Astrocyte (in vitro differentiated cells and primary cell): Measurements from ENCODE around the gene PPIL6.

Experiments
- EZH2 ChIP-seq: IDR thresholded peaks from 2 replicates; pipeline ENCODE4 v1.6.1; 2012; ENCODE audit warnings: mild to moderate bottlenecking, low read length, inconsistent platforms; ENCODE audit not compliant: insufficient read depth
- TF ChIP-seq, protein P1 (sequence below): IDR thresholded peaks from 2 replicates; pipeline ENCODE4 v1.5.1; 2011; ENCODE audit warnings: low read depth, mild to moderate bottlenecking, inconsistent platforms, low read length, moderate library complexity; ENCODE audit not compliant: insufficient read depth

DNA sequence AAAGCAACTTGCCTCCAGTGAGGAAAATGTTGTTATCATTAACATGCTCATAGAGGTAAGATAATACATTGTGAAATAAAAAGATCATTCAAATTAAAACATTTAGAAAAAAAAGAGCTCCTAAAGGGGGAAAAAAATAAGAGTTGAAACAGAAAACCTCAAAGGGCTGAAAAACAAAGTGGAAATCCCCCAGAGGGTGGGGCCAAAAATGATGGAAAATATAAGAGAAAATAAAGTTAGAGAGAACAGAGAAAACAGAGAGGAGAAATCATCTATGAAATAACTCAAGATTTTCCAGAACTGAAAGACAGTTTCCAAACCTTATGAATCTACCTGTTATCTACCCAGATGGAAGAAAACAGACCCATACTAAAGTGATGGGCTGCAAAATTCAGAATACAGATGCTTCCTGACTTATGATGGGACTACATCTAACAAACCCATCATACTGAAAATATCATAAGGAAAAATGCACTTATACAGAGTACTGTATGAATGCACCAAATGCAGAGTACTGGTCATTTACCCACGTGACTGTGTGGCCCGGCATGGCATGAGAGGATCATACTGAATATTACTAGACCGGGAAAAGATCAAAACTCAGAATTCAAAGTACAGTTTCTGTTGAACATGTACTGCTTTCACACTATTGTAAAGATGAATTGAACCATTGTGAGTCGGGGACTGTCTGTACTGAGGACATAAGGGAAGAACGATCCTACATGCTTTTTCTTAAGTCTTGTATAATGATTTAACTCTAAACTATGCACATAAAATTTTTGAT is 38.6 kb upstream of the PPIL6 start:
- TF ChIP-seq, protein P1, sequence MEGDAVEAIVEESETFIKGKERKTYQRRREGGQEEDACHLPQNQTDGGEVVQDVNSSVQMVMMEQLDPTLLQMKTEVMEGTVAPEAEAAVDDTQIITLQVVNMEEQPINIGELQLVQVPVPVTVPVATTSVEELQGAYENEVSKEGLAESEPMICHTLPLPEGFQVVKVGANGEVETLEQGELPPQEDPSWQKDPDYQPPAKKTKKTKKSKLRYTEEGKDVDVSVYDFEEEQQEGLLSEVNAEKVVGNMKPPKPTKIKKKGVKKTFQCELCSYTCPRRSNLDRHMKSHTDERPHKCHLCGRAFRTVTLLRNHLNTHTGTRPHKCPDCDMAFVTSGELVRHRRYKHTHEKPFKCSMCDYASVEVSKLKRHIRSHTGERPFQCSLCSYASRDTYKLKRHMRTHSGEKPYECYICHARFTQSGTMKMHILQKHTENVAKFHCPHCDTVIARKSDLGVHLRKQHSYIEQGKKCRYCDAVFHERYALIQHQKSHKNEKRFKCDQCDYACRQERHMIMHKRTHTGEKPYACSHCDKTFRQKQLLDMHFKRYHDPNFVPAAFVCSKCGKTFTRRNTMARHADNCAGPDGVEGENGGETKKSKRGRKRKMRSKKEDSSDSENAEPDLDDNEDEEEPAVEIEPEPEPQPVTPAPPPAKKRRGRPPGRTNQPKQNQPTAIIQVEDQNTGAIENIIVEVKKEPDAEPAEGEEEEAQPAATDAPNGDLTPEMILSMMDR: no peak
- TF ChIP-seq EZH2: no peak
